Prostate gland (tissue), 2 donors: ENCODE data around the gene POLR1E.
"Not testable (repeated sequence)": the region's sequence is repeated elsewhere in the genome, so short reads cannot be mapped to it uniquely, and the experiment has no call there.

Source experiments
- POLR2A ChIP-seq: fragments of 450-650 bp; IDR thresholded peaks from one replicate; pipeline ENCODE4 v1.6.1; 2016; ENCODE audit warnings: antibody characterized with exemption, mild to moderate bottlenecking
- TF ChIP-seq, protein P1 (sequence below), 4 experiments: fragments of 200-600 bp in 2 of 4; fragments of 450-650 bp in 2 of 4; sonication (generic) in 2 of 4; IDR thresholded peaks; 1 replicate in 3 of 4; 2 replicates in 1 of 4; pipeline ENCODE4 v1.5.1; 2016 to 2019; ENCODE audit warnings: antibody characterized with exemption in 4 of 4, mild to moderate bottlenecking in 2 of 4, moderate library complexity in 2 of 4

DNA sequence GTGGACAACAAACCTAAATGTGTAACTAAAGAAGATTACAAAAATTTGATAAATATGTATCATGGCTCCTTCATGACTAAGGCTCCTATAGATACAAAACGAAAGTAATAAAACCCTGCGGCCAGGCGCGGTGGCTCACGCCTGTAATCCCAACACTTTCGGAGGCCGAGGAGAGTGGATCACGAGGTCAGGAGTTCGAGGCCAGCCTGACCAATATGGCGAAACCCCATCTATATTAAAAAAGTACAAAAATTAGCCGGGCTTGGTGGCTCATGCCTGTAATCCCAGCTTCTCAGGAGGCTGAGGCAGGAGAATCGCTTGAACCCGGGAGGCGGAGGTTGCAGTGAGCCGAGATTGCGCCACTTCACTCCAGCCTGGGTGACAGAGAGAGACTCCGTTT is 18.2 kb upstream of the POLR1E start:
- TF ChIP-seq, protein P1, sequence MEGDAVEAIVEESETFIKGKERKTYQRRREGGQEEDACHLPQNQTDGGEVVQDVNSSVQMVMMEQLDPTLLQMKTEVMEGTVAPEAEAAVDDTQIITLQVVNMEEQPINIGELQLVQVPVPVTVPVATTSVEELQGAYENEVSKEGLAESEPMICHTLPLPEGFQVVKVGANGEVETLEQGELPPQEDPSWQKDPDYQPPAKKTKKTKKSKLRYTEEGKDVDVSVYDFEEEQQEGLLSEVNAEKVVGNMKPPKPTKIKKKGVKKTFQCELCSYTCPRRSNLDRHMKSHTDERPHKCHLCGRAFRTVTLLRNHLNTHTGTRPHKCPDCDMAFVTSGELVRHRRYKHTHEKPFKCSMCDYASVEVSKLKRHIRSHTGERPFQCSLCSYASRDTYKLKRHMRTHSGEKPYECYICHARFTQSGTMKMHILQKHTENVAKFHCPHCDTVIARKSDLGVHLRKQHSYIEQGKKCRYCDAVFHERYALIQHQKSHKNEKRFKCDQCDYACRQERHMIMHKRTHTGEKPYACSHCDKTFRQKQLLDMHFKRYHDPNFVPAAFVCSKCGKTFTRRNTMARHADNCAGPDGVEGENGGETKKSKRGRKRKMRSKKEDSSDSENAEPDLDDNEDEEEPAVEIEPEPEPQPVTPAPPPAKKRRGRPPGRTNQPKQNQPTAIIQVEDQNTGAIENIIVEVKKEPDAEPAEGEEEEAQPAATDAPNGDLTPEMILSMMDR (IDR thresholded peaks at IDR 0.05): not testable (repeated sequence)
- not testable (repeated sequence) for TF ChIP-seq POLR2A
